ENCODE results near the gene SP1. TPM values are rescaled to one million over a fixed set of nuclear protein-coding genes. Genes with fewer than 3 reads are reported as not detected.
A peak's percentile ranks its signal among the peaks of the same experiment; 100 is the strongest.
"Not testable (repeated sequence)": the region's sequence is repeated elsewhere in the genome, so short reads cannot be mapped to it uniquely, and the experiment has no call there.

The SP1 gene
- polyA plus RNA-seq, 2 donors = 21.6 to 22.3 TPM

GRCh38 chr12:53378724-53379388 is 1.1 kb upstream of the SP1 start:
- Histone ChIP-seq H3K4me3 (ENCODE audit: low read depth in 1 of 2, low read length in 2 of 2) (peak overlapping the region; percentile 48 to 55), H3K27me3 (ENCODE audit: control insufficient read depth in 1 of 2, insufficient read depth in 2 of 2, low read length in 2 of 2) (no peaks in the 10 kb centered on the region), H3K4me1 (ENCODE audit: control insufficient read depth in 2 of 2, insufficient read depth in 2 of 2, low read length in 1 of 2) (peaks cover 5 to 16% of the 10 kb centered on the region in 2 donors), H3K27ac (ENCODE audit: low read depth in 2 of 2, low read length in 1 of 2) (peak overlapping the region; percentile 92 to 97), H3K36me3 (ENCODE audit: control insufficient read depth in 2 of 2, insufficient read depth in 2 of 2, low read length in 1 of 2) (peaks cover 7 to 15% of the 10 kb centered on the region in 2 donors), H3K9me3 (ENCODE audit: control insufficient read depth in 2 of 2, insufficient read depth in 1 of 2, low read depth in 1 of 2, low read length in 1 of 2) (no peaks in the 10 kb centered on the region)
- 10 to 12% methylated on average over 23 of the region's 23 CpGs for WGBS, 2 donors

- H3K27ac ChIP-seq (ENCODE audit: low read depth in 2 of 2, low read length in 1 of 2) = peak overlapping the region; percentile 97 to 99
- H3K36me3 ChIP-seq (ENCODE audit: control insufficient read depth in 2 of 2, insufficient read depth in 2 of 2, low read length in 1 of 2) = peaks cover 7 to 15% of the 10 kb centered on the region in 2 donors
- peaks cover 5 to 17% of the 10 kb centered on the region in 2 donors for H3K4me1 ChIP-seq (ENCODE audit: control insufficient read depth in 2 of 2, insufficient read depth in 2 of 2, low read length in 1 of 2)
- 0 to 1% methylated on average over 29 of the region's 29 CpGs for WGBS, 2 donors
- H3K9me3 ChIP-seq (ENCODE audit: control insufficient read depth in 2 of 2, insufficient read depth in 1 of 2, low read depth in 1 of 2, low read length in 1 of 2) = no peaks in the 10 kb centered on the region
- H3K4me3 ChIP-seq (ENCODE audit: low read depth in 1 of 2, low read length in 2 of 2) = peak overlapping the region; percentile 55 to 70
- H3K27me3 ChIP-seq (ENCODE audit: control insufficient read depth in 1 of 2, insufficient read depth in 2 of 2, low read length in 2 of 2) = no peaks in the 10 kb centered on the region
Observed at GRCh38 chr12:53379389-53380103, 430 bp upstream of the SP1 start.

GRCh38 chr12:53380794-53381730 is 1.1 kb downstream of the SP1 start:
- H3K4me3 ChIP-seq (ENCODE audit: low read depth in 1 of 2, low read length in 2 of 2) = peak overlapping the region; percentile 40 to 70
- no peaks in the 10 kb centered on the region for H3K27me3 ChIP-seq (ENCODE audit: control insufficient read depth in 1 of 2, insufficient read depth in 2 of 2, low read length in 2 of 2)
- peaks cover 5 to 19% of the 10 kb centered on the region in 2 donors for H3K4me1 ChIP-seq (ENCODE audit: control insufficient read depth in 2 of 2, insufficient read depth in 2 of 2, low read length in 1 of 2)
- H3K27ac ChIP-seq (ENCODE audit: low read depth in 2 of 2, low read length in 1 of 2) = peak overlapping the region; percentile 97 to 99
- whole genome bisulfite sequencing, 2 donors = 6 to 7% methylated on average over 20 to 21 of the region's 21 CpGs
- H3K36me3 ChIP-seq (ENCODE audit: control insufficient read depth in 2 of 2, insufficient read depth in 2 of 2, low read length in 1 of 2) = peaks cover 7 to 15% of the 10 kb centered on the region in 2 donors
- H3K9me3 ChIP-seq (ENCODE audit: control insufficient read depth in 2 of 2, insufficient read depth in 1 of 2, low read depth in 1 of 2, low read length in 1 of 2) = no peaks in the 10 kb centered on the region

GRCh38 chr12:53381731-53382630 is 2.0 kb downstream of the SP1 start:
- H3K4me1 ChIP-seq (ENCODE audit: control insufficient read depth in 2 of 2, insufficient read depth in 2 of 2, low read length in 1 of 2) = peaks cover 5 to 19% of the 10 kb centered on the region in 2 donors
- peak overlapping the region; percentile 97 to 99 for H3K27ac ChIP-seq (ENCODE audit: low read depth in 2 of 2, low read length in 1 of 2)
- 26 to 32% methylated on average over 9 of the region's 9 CpGs for WGBS, 2 donors
- peaks cover 7 to 15% of the 10 kb centered on the region in 2 donors for H3K36me3 ChIP-seq (ENCODE audit: control insufficient read depth in 2 of 2, insufficient read depth in 2 of 2, low read length in 1 of 2)
- H3K27me3 ChIP-seq (ENCODE audit: control insufficient read depth in 1 of 2, insufficient read depth in 2 of 2, low read length in 2 of 2) = no peaks in the 10 kb centered on the region
- peak overlapping the region; percentile 27 to 70 for H3K4me3 ChIP-seq (ENCODE audit: low read depth in 1 of 2, low read length in 2 of 2)
- no peaks in the 10 kb centered on the region for H3K9me3 ChIP-seq (ENCODE audit: control insufficient read depth in 2 of 2, insufficient read depth in 1 of 2, low read depth in 1 of 2, low read length in 1 of 2)

GRCh38 chr12:53383258-53383657 is 3.3 kb downstream of the SP1 start:
- Histone ChIP-seq H3K4me1 (ENCODE audit: control insufficient read depth in 2 of 2, insufficient read depth in 2 of 2, low read length in 1 of 2) (peaks cover 5 to 19% of the 10 kb centered on the region in 2 donors), H3K27me3 (ENCODE audit: control insufficient read depth in 1 of 2, insufficient read depth in 2 of 2, low read length in 2 of 2) (no peaks in the 10 kb centered on the region), H3K9me3 (ENCODE audit: control insufficient read depth in 2 of 2, insufficient read depth in 1 of 2, low read depth in 1 of 2, low read length in 1 of 2) (no peaks in the 10 kb centered on the region), H3K27ac (ENCODE audit: low read depth in 2 of 2, low read length in 1 of 2) (peak overlapping the region; percentile 97 to 99), H3K4me3 (ENCODE audit: low read depth in 1 of 2, low read length in 2 of 2) (peak overlapping the region; percentile 27 to 70), H3K36me3 (ENCODE audit: control insufficient read depth in 2 of 2, insufficient read depth in 2 of 2, low read length in 1 of 2) (peaks cover 7 to 15% of the 10 kb centered on the region in 2 donors)
- WGBS, 2 donors = 56 to 69% methylated on average over 2 of the region's 2 CpGs

GRCh38 chr12:53386381-53386780 is 6.4 kb downstream of the SP1 start:
- H3K9me3 ChIP-seq (ENCODE audit: control insufficient read depth in 2 of 2, insufficient read depth in 1 of 2, low read depth in 1 of 2, low read length in 1 of 2); H3K27me3 ChIP-seq (ENCODE audit: control insufficient read depth in 1 of 2, insufficient read depth in 2 of 2, low read length in 2 of 2); H3K27ac ChIP-seq (ENCODE audit: low read depth in 2 of 2, low read length in 1 of 2): not testable (repeated sequence)
- Histone ChIP-seq H3K4me1 (ENCODE audit: control insufficient read depth in 2 of 2, insufficient read depth in 2 of 2, low read length in 1 of 2) (peaks cover 5 to 19% of the 10 kb centered on the region in 2 donors), H3K4me3 (ENCODE audit: low read depth in 1 of 2, low read length in 2 of 2) (peak overlapping the region in 1 of 2 donors; percentile 16), H3K36me3 (ENCODE audit: control insufficient read depth in 2 of 2, insufficient read depth in 2 of 2, low read length in 1 of 2) (peaks cover 7 to 15% of the 10 kb centered on the region in 2 donors)
- WGBS, 2 donors = 79 to 88% methylated on average over 5 of the region's 5 CpGs

- Histone ChIP-seq H3K4me1 (ENCODE audit: control insufficient read depth in 2 of 2, insufficient read depth in 2 of 2, low read length in 1 of 2) (peaks cover 0 to 2% of the 10 kb centered on the region in 2 donors), H3K4me3 (ENCODE audit: low read depth in 1 of 2, low read length in 2 of 2) (no peak overlapping the region), H3K9me3 (ENCODE audit: control insufficient read depth in 2 of 2, insufficient read depth in 1 of 2, low read depth in 1 of 2, low read length in 1 of 2) (no peaks in the 10 kb centered on the region), H3K36me3 (ENCODE audit: control insufficient read depth in 2 of 2, insufficient read depth in 2 of 2, low read length in 1 of 2) (no peaks in the 10 kb centered on the region), H3K27ac (ENCODE audit: low read depth in 2 of 2, low read length in 1 of 2) (peak overlapping the region; percentile 21 to 62), H3K27me3 (ENCODE audit: control insufficient read depth in 1 of 2, insufficient read depth in 2 of 2, low read length in 2 of 2) (no peaks in the 10 kb centered on the region)
- WGBS, 2 donors = 86 to 91% methylated on average over 4 of the region's 4 CpGs
Observed at GRCh38 chr12:53388932-53389331, 9.0 kb downstream of the SP1 start.

GRCh38 chr12:53389702-53390101 is 9.7 kb downstream of the SP1 start:
- H3K36me3 ChIP-seq (ENCODE audit: control insufficient read depth in 2 of 2, insufficient read depth in 2 of 2, low read length in 1 of 2) = no peaks in the 10 kb centered on the region
- 56 to 63% methylated on average over 3 of the region's 3 CpGs for WGBS, 2 donors
- H3K27ac ChIP-seq (ENCODE audit: low read depth in 2 of 2, low read length in 1 of 2) = peak overlapping the region in 1 of 2 donors; percentile 8

More at GRCh38 chr12:53389702-53390101, 9.7 kb downstream of the SP1 start:
- Histone ChIP-seq H3K9me3 (ENCODE audit: control insufficient read depth in 2 of 2, insufficient read depth in 1 of 2, low read depth in 1 of 2, low read length in 1 of 2) (no peaks in the 10 kb centered on the region), H3K27me3 (ENCODE audit: control insufficient read depth in 1 of 2, insufficient read depth in 2 of 2, low read length in 2 of 2) (no peaks in the 10 kb centered on the region), H3K4me1 (ENCODE audit: control insufficient read depth in 2 of 2, insufficient read depth in 2 of 2, low read length in 1 of 2) (peaks cover 0 to under 1% of the 10 kb centered on the region in 2 donors), H3K4me3 (ENCODE audit: low read depth in 1 of 2, low read length in 2 of 2) (peak overlapping the region in 1 of 2 donors; percentile 11)
